ENCODE measurements around the gene SPEF2.

DNA sequence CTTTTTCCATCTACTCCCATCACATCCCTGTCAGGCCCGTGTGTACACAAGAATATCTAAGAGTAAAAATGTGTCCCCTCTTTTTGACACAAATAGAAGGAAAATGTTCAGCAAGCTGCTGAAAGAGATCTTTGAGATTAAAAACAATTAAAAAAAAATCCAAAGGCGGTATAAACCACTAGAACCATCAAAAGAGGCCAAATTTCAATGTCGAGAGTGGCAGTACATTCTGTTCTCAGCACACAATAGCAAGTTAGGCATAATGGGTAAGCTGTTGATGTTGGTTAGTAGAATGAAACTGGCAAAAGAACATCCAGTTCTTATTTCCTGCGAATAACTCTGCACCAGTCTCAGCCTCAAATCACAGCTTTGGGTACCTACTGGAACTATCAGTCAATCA is 143.9 kb downstream of the SPEF2 start:
- TF ChIP-seq SUZ12 (IDR thresholded peaks at IDR 0.05; ENCODE audit: extremely low read depth, insufficient read depth, insufficient read length) (no peak), ZNF274 (IDR thresholded peaks at IDR 0.05; ENCODE audit: low read depth, low read length) (no peak)

All from NT2/D1 (cell line).